Neural cell (in vitro differentiated cells): ENCODE data around the gene DOCK2.

Source experiments
- CTCF ChIP-seq: fragments of 450-650 bp; IDR thresholded peaks from 2 replicates; pipeline ENCODE4 v1.5.1; 2014; ENCODE audit warnings: antibody characterized with exemption, mild to moderate bottlenecking, moderate library complexity; ENCODE audit not compliant: poor library complexity, severe bottlenecking
- EZH2 ChIP-seq: fragments of 200-600, 300-800 bp; shearing (Covaris generic), sonication (generic); IDR thresholded peaks from 2 replicates; pipeline ENCODE4 v1.6.1; 2014; ENCODE audit warnings: antibody characterized with exemption, low read length, borderline replicate concordance, mild to moderate bottlenecking; ENCODE audit not compliant: insufficient read depth, poor library complexity, severe bottlenecking
- MXI1 ChIP-seq: fragments of 450-650 bp; conservative IDR thresholded peaks from 2 replicates; pipeline ENCODE4 v1.6.1; 2014; ENCODE audit warnings: antibody characterized with exemption, mild to moderate bottlenecking; ENCODE audit not compliant: poor library complexity, severe bottlenecking
- RAD21 ChIP-seq: fragments of 450-650 bp; conservative IDR thresholded peaks from 2 replicates; pipeline ENCODE4 v1.6.1; 2014; ENCODE audit warnings: antibody characterized with exemption, mild to moderate bottlenecking, moderate library complexity
- REST ChIP-seq: IDR thresholded peaks from 2 replicates; pipeline ENCODE4 v1.6.1; 2012; ENCODE audit warnings: borderline replicate concordance

GRCh38 chr5:169909945-169910344 is 272.9 kb downstream of the DOCK2 start:
- no peak for TF ChIP-seq RAD21
- no peak for TF ChIP-seq CTCF
- TF ChIP-seq EZH2: no peak
- TF ChIP-seq MXI1: no peak
- no peak for TF ChIP-seq REST
